PC-3 (cell line): ENCODE measurements around the gene SLC22A5.

ENCODE experiments used
- CTCF ChIP-seq: fragments of 300-600 bp; sonication (generic); conservative IDR thresholded peaks from 2 replicates; pipeline ENCODE4 v1.5.1; 2017; ENCODE audit warnings: antibody characterized with exemption, low read depth, mild to moderate bottlenecking, low read length
- EZH2 ChIP-seq: fragments of 300-600 bp; sonication (generic); IDR thresholded peaks from one replicate; pipeline ENCODE4 v1.6.1; 2017; ENCODE audit warnings: antibody characterized with exemption, mild to moderate bottlenecking, low read length; ENCODE audit not compliant: unreplicated experiment
- EZH2phosphoT487 ChIP-seq: fragments of 300-600 bp; sonication (generic); IDR thresholded peaks from 2 replicates; pipeline ENCODE4 v1.6.1; 2018; ENCODE audit warnings: mild to moderate bottlenecking, antibody characterized with exemption, low read length, borderline replicate concordance

- peak; percentile 51; the same call in 1 of the 2 replicates for TF ChIP-seq CTCF
- TF ChIP-seq EZH2, result no peak
- no peak for TF ChIP-seq EZH2phosphoT487
These were observed 41.2 kb downstream of the SLC22A5 start for GRCh38 chr5:132410451-132411303.
